HEK293 (cell line): Measurements from ENCODE around the gene PRCC.

Experiments used
- AEBP2 ChIP-seq: fragments of 450-650 bp; formaldehyde crosslinking; IDR thresholded peaks from 2 replicates; pipeline ENCODE4 v1.5.1; 2016; ENCODE audit warnings: missing biosample characterization, missing genetic modification characterization, borderline replicate concordance
- GLIS1 ChIP-seq: fragments of 450-650 bp; formaldehyde crosslinking; IDR thresholded peaks from 2 replicates; pipeline ENCODE4 v1.5.1; 2016; ENCODE audit warnings: missing biosample characterization, missing genetic modification characterization
- KLF10 ChIP-seq: fragments of 450-650 bp; IDR thresholded peaks from 2 replicates; pipeline ENCODE4 v1.5.1; 2018; ENCODE audit warnings: missing biosample characterization, mild to moderate bottlenecking, missing genetic modification characterization
- PRDM6 ChIP-seq: fragments of 450-650 bp; formaldehyde crosslinking; IDR thresholded peaks from 2 replicates; pipeline ENCODE4 v1.5.1; 2017; ENCODE audit warnings: missing biosample characterization, missing genetic modification characterization
- YY1 ChIP-seq: fragments of 450-650 bp; formaldehyde crosslinking; IDR thresholded peaks from 2 replicates; pipeline ENCODE4 v1.5.1; 2018; ENCODE audit warnings: missing biosample characterization, missing genetic modification characterization
- ZBTB10 ChIP-seq: fragments of 450-650 bp; formaldehyde crosslinking; IDR thresholded peaks from 2 replicates; pipeline ENCODE4 v1.5.1; 2016; ENCODE audit warnings: missing biosample characterization, missing genetic modification characterization
- ZBTB17 ChIP-seq: fragments of 450-650 bp; formaldehyde crosslinking; IDR thresholded peaks from 2 replicates; pipeline ENCODE4 v1.5.1; 2016; ENCODE audit warnings: missing biosample characterization, missing genetic modification characterization
- ZBTB6 ChIP-seq: fragments of 450-650 bp; formaldehyde crosslinking; IDR thresholded peaks from 2 replicates; pipeline ENCODE4 v1.5.1; 2017; ENCODE audit warnings: missing biosample characterization, missing genetic modification characterization
- ZBTB7A ChIP-seq: fragments of 450-650 bp; formaldehyde crosslinking; IDR thresholded peaks from 2 replicates; pipeline ENCODE4 v1.5.1; 2016; ENCODE audit warnings: low read depth, missing biosample characterization, missing genetic modification characterization
- ZBTB8A ChIP-seq: fragments of 450-650 bp; formaldehyde crosslinking; IDR thresholded peaks from 2 replicates; pipeline ENCODE4 v1.5.1; 2016; ENCODE audit warnings: missing biosample characterization, missing genetic modification characterization
- ZFHX2 ChIP-seq: fragments of 450-650 bp; formaldehyde crosslinking; conservative IDR thresholded peaks from 2 replicates; pipeline ENCODE4 v1.5.1; 2016; ENCODE audit warnings: missing biosample characterization, missing genetic modification characterization
- ZNF148 ChIP-seq: fragments of 450-650 bp; formaldehyde crosslinking; IDR thresholded peaks from 2 replicates; pipeline ENCODE4 v1.5.0; 2017; ENCODE audit warnings: missing biosample characterization, missing genetic modification characterization, borderline replicate concordance
- ZNF157 ChIP-seq: fragments of 450-650 bp; formaldehyde crosslinking; IDR thresholded peaks from 2 replicates; pipeline ENCODE4 v1.5.1; 2016; ENCODE audit warnings: missing biosample characterization, missing genetic modification characterization
- ZNF18 ChIP-seq: fragments of 450-650 bp; formaldehyde crosslinking; IDR thresholded peaks from 2 replicates; pipeline ENCODE4 v1.5.1; 2016; ENCODE audit warnings: missing biosample characterization, missing genetic modification characterization
- ZNF184 ChIP-seq: fragments of 450-650 bp; IDR thresholded peaks from 2 replicates; pipeline ENCODE4 v1.5.1; 2018; ENCODE audit warnings: missing biosample characterization, mild to moderate bottlenecking, missing genetic modification characterization
- ZNF202 ChIP-seq: fragments of 450-650 bp; formaldehyde crosslinking; IDR thresholded peaks from 2 replicates; pipeline ENCODE4 v1.5.1; 2016; ENCODE audit warnings: missing biosample characterization, missing genetic modification characterization, borderline replicate concordance
- ZNF394 ChIP-seq: fragments of 450-650 bp; formaldehyde crosslinking; IDR thresholded peaks from 2 replicates; pipeline ENCODE4 v1.5.1; 2016; ENCODE audit warnings: missing biosample characterization, missing genetic modification characterization, mild to moderate bottlenecking, moderate library complexity, borderline replicate concordance
- ZNF518A ChIP-seq: fragments of 450-650 bp; formaldehyde crosslinking; conservative IDR thresholded peaks from 2 replicates; pipeline ENCODE4 v1.5.1; 2016; ENCODE audit warnings: low read depth, missing biosample characterization, missing genetic modification characterization
- ZNF558 ChIP-seq: fragments of 450-650 bp; formaldehyde crosslinking; IDR thresholded peaks from 2 replicates; pipeline ENCODE4 v1.5.1; 2016; ENCODE audit warnings: missing biosample characterization, missing genetic modification characterization
- ZNF701 ChIP-seq: fragments of 450-650 bp; formaldehyde crosslinking; IDR thresholded peaks from 2 replicates; pipeline ENCODE4 v1.5.1; 2016; ENCODE audit warnings: missing biosample characterization, missing genetic modification characterization
- ZNF76 ChIP-seq: fragments of 450-650 bp; formaldehyde crosslinking; IDR thresholded peaks from 2 replicates; pipeline ENCODE4; 2016; ENCODE audit warnings: low read depth, missing biosample characterization, missing genetic modification characterization, borderline replicate concordance
- ZNF792 ChIP-seq: fragments of 450-650 bp; formaldehyde crosslinking; IDR thresholded peaks from 2 replicates; pipeline ENCODE4 v1.5.1; 2016; ENCODE audit warnings: missing biosample characterization, missing genetic modification characterization

PRCC gene

GRCh38 chr1:156740741-156741480 is 26.4 kb upstream of the PRCC start, which contains the start of gene MRPL24 (continued):
- TF ChIP-seq ZNF518A (tag by site-specific recombination) (peak; percentile 81), ZNF558 (tag by site-specific recombination) (no peak), ZBTB6 (tag by site-specific recombination) (0 out of 2 replicates have a peak, but pooled peaks have one; percentile 47), ZNF792 (tag by site-specific recombination) (no peak), ZNF202 (tag by site-specific recombination) (no peak), ZBTB17 (tag by site-specific recombination) (peak; percentile 99), YY1 (peak; percentile 83), ZBTB7A (tag by site-specific recombination) (0 out of 2 replicates have a peak, but pooled peaks have one; percentile 54), ZNF18 (tag by site-specific recombination) (0 out of 2 replicates have a peak, but pooled peaks have one; percentile 31), KLF10 (peak; percentile 86), ZNF148 (tag by site-specific recombination) (no peak), ZFHX2 (peak; percentile 63), ZNF701 (tag by site-specific recombination) (no peak), ZNF157 (tag by site-specific recombination) (no peak), ZBTB8A (peak; percentile 92), PRDM6 (no peak), ZNF394 (tag by site-specific recombination) (no peak; the same call in 1 of the 2 replicates), ZBTB10 (peak; percentile 47; the same call in 1 of the 2 replicates), GLIS1 (tag by site-specific recombination) (peak; percentile 78), ZNF76 (peak; percentile 100), ZNF184 (no peak), AEBP2 (tag by site-specific recombination) (no peak)
